NCI-H2029 (cell line): ENCODE measurements around the gene PPP1R12C.

ENCODE experiments used
- DNase-seq: peaks from one replicate; lab custom pipeline; 2025; lab: John Stamatoyannopoulos, UW

Gene PPP1R12C

GRCh38 chr19:55091126-55091910, 26.1 kb downstream of the PPP1R12C start:
- DNase-seq, result no peak

- no peak for DNase-seq
These were observed 26.9 kb downstream of the PPP1R12C start for GRCh38 chr19:55090564-55090963.

DNA sequence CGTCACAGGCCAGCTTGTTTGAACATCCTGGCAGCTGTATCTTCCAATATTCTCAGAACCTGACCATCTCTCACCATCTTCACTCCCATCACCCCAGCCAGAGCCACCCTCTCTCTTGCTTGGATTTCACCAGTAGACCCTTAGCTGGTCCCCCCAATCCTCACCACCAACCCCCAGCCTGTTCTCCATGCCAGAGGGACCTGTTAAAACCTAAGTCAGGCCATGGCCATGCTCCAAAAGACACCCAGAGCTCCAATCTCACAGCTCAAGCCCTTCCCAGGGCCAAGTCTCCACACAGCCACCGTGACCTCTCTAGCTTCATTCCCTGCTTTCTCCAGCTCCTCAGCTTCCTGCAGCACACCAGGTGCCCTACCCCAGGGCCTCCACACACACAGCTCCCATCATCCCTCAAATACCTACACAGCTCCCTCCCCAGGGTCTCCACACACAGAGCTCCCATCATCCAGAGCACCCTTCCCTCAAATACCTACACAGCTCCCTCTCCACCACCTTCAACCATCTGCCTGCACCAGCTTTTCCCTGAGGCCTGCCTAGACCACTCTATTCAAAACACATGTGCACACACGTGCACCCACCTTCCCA, 28.0 kb downstream of the PPP1R12C start:
- no peak for DNase-seq

DNA sequence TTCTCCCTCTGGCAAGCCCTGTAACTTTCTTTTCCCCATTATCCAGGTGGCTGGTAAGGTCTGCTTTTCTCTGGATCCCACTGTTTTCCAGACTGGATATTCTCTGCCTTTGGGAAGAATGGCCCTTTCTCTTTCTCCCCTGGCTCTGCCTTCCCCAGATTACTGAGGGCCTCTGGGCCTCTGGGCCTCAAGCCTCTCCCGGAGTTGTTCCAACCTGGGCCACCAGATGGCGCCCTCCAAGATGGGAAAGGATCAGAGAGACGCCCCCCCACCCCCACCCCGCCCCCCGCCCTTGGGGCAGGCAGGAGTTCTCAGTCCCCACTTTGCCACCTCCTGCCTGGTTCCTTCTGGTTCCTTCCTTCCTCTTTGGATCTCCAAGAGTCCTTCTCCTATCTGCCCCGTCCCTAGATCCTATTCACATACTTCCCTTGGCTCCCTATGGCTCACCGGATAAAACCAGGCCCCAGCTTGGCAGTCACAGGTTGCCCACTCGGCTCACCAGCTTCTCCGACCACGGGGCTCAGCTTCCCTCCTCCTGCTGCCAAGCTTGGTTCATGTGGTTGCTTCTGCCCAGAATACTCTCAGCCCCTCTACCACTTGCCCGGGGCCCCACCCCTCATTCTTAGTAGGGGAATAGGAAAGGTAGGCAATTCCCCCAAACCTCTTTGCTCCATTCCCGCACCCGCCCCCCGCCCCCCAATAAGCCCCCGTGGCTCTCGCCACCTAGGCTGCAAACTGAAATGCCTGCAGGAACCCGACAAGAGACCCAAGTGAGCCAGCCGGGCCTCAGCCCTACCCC, 28.7 kb downstream of the PPP1R12C start:
- DNase-seq, result peak; percentile 48

DNA sequence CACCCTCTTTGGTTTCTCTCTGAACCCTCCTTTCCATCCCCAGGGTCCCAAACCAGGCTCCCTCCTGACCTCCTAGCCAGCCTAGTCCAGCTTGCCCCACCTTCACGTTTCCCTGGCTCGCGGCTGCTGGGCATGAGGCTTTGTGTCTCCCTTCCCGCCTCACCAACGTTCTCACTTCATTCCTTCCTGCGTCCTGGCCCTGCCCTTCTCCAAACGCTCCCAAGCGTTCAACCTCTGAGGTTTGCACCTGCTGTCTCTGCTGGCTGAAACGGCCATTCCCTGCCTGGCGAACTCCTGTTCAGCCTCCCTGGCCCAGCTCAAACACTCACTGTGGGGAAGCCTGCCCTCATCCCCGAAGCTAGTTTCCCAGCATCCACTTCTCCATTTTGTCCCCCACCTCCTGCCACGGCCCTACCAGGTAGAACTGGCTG, 29.4 kb downstream of the PPP1R12C start:
- DNase-seq, result no peak

GRCh38 chr19:55087542-55087901, 29.9 kb downstream of the PPP1R12C start:
- no peak for DNase-seq

- peak; percentile 74 for DNase-seq
These were observed 30.5 kb downstream of the PPP1R12C start for GRCh38 chr19:55086730-55087541.

GRCh38 chr19:55085923-55086715, 31.3 kb downstream of the PPP1R12C start:
- DNase-seq, result no peak

GRCh38 chr19:55084416-55084815, 33.0 kb downstream of the PPP1R12C start:
- DNase-seq, result no peak

GRCh38 chr19:55083004-55083850, 34.2 kb downstream of the PPP1R12C start:
- DNase-seq, result no peak

GRCh38 chr19:55082020-55082851, 35.2 kb downstream of the PPP1R12C start:
- DNase-seq, result no peak

GRCh38 chr19:55081770-55082019, 35.7 kb downstream of the PPP1R12C start:
- no peak for DNase-seq

DNA sequence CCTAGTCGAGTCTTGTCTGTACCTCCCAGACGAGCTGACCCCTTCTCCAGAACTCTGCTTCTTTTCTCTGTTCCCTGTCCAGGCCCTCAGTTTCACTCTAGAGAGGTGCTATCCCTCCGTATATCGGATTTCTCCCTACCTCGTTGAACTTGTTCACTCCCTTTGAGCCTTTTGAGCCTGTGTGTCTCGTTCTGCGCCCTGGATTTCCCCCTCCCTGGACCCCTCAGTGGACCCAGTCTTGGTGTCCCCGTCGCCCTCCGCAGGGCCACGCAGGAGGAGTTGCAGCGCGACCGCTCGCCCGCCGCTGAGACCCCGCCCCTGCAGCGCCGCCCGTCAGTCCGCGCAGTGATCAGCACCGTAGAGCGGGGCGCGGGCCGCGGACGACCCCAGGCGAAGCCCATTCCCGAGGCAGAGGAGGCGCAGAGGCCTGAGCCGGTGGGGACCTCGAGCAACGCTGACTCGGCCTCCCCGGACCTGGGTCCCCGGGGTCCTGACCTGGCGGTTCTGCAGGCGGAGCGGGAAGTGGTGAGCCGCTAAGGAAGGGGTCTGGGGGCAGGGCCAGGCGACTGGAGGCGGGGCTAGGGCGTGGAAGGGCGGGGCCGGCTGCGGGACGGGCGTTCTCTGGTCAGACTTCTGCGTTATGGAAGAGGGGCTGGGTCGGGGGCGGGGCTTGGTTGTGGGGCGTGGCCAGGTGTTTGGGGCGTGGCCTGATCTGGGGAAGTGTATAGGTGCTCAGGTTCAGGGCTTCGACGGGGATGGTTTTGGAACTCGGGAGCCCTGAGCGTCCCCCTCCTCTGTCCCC, 36.3 kb downstream of the PPP1R12C start:
- DNase-seq, result peak; percentile 70

DNA sequence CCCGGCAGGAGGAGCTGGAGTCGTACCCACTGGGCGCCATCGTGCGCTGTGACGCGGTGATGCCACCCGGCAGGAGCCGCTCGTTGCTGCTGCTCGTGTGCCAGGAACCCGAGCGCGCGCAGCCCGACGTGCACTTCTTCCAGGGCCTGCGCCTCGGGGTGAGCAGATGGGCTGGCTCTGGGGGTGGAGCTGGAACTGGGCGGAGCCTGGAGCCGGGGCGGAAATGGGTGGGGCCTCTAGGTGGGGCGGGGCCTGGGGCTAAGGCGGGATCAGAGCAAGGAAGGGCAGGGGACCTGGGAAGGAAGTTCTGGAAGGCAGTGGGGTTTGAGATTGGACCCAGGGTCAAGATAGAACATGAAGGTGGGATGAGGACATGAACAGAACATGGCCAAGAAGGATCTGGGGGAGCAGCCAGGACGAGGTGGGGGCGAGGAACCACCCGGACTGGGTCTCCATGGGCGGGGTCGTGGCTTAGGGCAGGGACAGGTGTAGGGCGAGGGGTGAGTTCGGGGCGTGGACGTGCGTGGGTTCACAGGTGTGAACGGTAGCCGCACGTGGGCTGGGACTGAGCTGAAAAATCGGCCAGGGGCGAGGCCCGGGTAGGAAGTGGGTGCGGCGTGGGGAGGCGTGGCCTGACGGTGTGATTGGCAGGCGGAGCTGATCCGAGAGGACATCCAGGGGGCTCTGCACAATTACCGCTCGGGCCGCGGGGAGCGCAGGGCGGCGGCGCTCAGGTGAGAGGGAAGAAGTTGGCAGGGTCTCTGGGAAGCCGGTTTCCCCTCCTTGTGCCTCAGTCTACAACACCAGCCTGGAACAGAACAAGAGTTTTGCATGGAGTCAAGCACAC, 37.1 kb downstream of the PPP1R12C start:
- peak; percentile 82 for DNase-seq

DNA sequence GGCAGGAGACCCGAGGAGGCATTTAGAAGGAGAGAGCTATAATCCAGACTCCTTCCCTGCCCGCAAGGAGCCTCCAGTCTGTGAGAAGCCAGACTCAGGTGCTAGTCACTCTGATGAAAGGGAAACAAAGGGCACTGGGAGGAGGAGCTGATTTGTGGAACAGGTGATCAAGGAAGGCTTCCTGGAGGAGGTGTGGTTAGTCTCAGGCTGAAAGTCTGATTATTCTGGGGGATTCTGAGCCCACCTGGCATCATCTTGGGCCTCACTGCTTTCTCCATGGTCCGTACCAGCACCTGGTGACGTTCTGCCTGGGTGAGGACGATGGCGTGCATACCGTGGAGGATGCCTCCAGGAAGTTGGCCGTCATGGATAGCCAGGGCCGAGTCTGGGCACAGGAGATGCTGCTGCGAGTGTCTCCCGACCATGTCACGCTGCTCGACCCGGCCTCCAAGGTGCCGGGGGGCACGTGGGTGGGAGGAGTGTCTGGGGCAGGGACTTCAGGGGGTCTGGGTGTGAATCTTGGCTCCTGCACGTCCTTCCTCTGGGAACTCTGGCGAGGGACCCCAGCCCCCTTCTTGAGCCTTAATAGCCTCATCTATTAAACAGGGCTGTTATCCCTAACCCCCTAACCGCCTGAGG, 37.9 kb downstream of the PPP1R12C start:
- DNase-seq, result no peak

DNA sequence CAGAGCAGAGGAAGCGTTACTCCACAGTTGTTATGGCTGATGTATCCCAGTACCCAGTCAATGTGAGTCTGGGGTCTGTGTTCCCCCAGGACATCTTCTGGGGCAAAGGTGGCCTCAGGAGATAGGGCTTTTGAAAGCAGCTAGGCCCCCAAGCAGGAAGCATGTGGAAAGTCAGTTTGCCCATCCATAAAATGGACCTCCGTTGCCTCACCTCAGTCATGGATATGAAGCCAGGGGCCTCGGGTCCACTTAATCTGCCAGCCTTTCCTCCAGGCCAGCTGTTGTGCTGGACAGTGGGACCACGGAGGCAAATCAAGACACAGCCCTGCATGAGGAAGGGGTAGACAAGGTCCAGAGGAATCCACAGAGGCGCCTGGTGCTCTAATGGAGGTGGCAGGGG, 38.4 kb downstream of the PPP1R12C start:
- DNase-seq, result no peak

- DNase-seq, result no peak
These were observed 40.3 kb downstream of the PPP1R12C start for GRCh38 chr19:55077106-55077505.
